HEK293 (cell line): ENCODE data around the gene EPN2.

Experiments used
- CTCF ChIA-PET: fragments of 350-600 bp; formaldehyde crosslinking; extraction: SDS; loops from one replicate; lab custom pipeline; 2021; ENCODE audit warnings: antibody characterized with exemption; lab: Yijun Ruan, JAX
- POLR2A ChIA-PET: fragments of 300-600 bp; formaldehyde crosslinking; extraction: SDS; loops from one replicate; lab custom pipeline; 2020; ENCODE audit warnings: antibody characterized with exemption, inconsistent platforms; lab: Yijun Ruan, JAX
- H3K27ac ChIP-seq: fragments of 200-500 bp; sonication (Bioruptor generic); 2 replicates; pipeline ENCODE4 v1.5.1; 2014; ENCODE audit warnings: low read depth, low read length, control low read depth, inconsistent platforms; ENCODE audit errors: extremely low read depth
- H3K36me3 ChIP-seq, 2 experiments: fragments of 200-500 bp in 1 of 2; sonication (Bioruptor generic) in 1 of 2; 1 replicate in 1 of 2; 2 replicates in 1 of 2; pipeline ENCODE4 v1.5.1; 2014 to 2017; ENCODE audit warnings: inconsistent platforms in 2 of 2, low read length in 2 of 2; ENCODE audit not compliant: control insufficient read depth in 2 of 2, insufficient read depth in 1 of 2
- H3K4me1 ChIP-seq: fragments of 200-500 bp; sonication (Bioruptor generic); 2 replicates; pipeline ENCODE4 v1.5.1; 2014; ENCODE audit warnings: mild to moderate bottlenecking, low read length, inconsistent platforms; ENCODE audit not compliant: control insufficient read depth, insufficient read depth
- H3K4me3 ChIP-seq: 2 replicates; pipeline ENCODE4 v1.5.1; 2011; ENCODE audit warnings: low read depth, mild to moderate bottlenecking, control low read depth, low read length, moderate library complexity
- H3K9me3 ChIP-seq: fragments of 200-500 bp; sonication (Bioruptor generic); 2 replicates; pipeline ENCODE4 v1.5.1; 2014; ENCODE audit warnings: low read depth, low read length, inconsistent platforms; ENCODE audit not compliant: control insufficient read depth, insufficient read depth
- BCL11A ChIP-seq: fragments of 450-650 bp; formaldehyde crosslinking; IDR thresholded peaks from 2 replicates; pipeline ENCODE4 v1.5.1; 2016; ENCODE audit warnings: low read depth, missing biosample characterization, missing genetic modification characterization
- GLIS1 ChIP-seq: fragments of 450-650 bp; formaldehyde crosslinking; IDR thresholded peaks from 2 replicates; pipeline ENCODE4 v1.5.1; 2016; ENCODE audit warnings: missing biosample characterization, missing genetic modification characterization
- HOXC10 ChIP-seq: sonication (generic); formaldehyde crosslinking; IDR thresholded peaks from 2 replicates; pipeline ENCODE4 v1.8.1; 2023; ENCODE audit warnings: mild to moderate bottlenecking, missing genetic modification reagents
- KLF1 ChIP-seq: fragments of 450-650 bp; formaldehyde crosslinking; IDR thresholded peaks from 2 replicates; pipeline ENCODE4 v1.5.1; 2016; ENCODE audit warnings: missing biosample characterization, missing genetic modification characterization
- MYNN ChIP-seq: fragments of 450-650 bp; formaldehyde crosslinking; IDR thresholded peaks from 2 replicates; pipeline ENCODE4 v1.5.1; 2016; ENCODE audit warnings: missing biosample characterization, missing genetic modification characterization, borderline replicate concordance
- SALL2 ChIP-seq: fragments of 450-650 bp; formaldehyde crosslinking; IDR thresholded peaks from 2 replicates; pipeline ENCODE4 v1.5.0; 2017; ENCODE audit warnings: missing biosample characterization, mild to moderate bottlenecking, missing genetic modification characterization, borderline replicate concordance
- SP2 ChIP-seq: fragments of 450-650 bp; formaldehyde crosslinking; IDR thresholded peaks from 2 replicates; pipeline ENCODE4 v1.5.1; 2016; ENCODE audit warnings: missing biosample characterization, missing genetic modification characterization
- YY2 ChIP-seq: fragments of 450-650 bp; formaldehyde crosslinking; IDR thresholded peaks from 2 replicates; pipeline ENCODE4 v1.5.1; 2016; ENCODE audit warnings: missing biosample characterization, missing genetic modification characterization
- ZBTB20 ChIP-seq: fragments of 450-650 bp; formaldehyde crosslinking; IDR thresholded peaks from 2 replicates; pipeline ENCODE4 v1.5.1; 2016; ENCODE audit warnings: missing biosample characterization, missing genetic modification characterization
- ZBTB8A ChIP-seq: fragments of 450-650 bp; formaldehyde crosslinking; IDR thresholded peaks from 2 replicates; pipeline ENCODE4 v1.5.1; 2016; ENCODE audit warnings: missing biosample characterization, missing genetic modification characterization
- ZIC2 ChIP-seq: fragments of 450-650 bp; formaldehyde crosslinking; IDR thresholded peaks from 2 replicates; pipeline ENCODE4 v1.5.1; 2016; ENCODE audit warnings: missing biosample characterization, missing genetic modification characterization
- ZNF140 ChIP-seq: fragments of 450-650 bp; formaldehyde crosslinking; IDR thresholded peaks from 2 replicates; pipeline ENCODE4 v1.5.1; 2016; ENCODE audit warnings: missing biosample characterization, missing genetic modification characterization
- ZNF155 ChIP-seq: fragments of 450-650 bp; formaldehyde crosslinking; IDR thresholded peaks from 2 replicates; pipeline ENCODE4 v1.5.1; 2016; ENCODE audit warnings: missing biosample characterization, missing genetic modification characterization
- ZNF175 ChIP-seq: fragments of 450-650 bp; formaldehyde crosslinking; IDR thresholded peaks from 2 replicates; pipeline ENCODE4 v1.5.1; 2016; ENCODE audit warnings: missing biosample characterization, missing genetic modification characterization
- ZNF23 ChIP-seq: fragments of 450-650 bp; formaldehyde crosslinking; IDR thresholded peaks from 2 replicates; pipeline ENCODE4 v1.5.1; 2016; ENCODE audit warnings: missing biosample characterization, missing genetic modification characterization, borderline replicate concordance
- ZNF394 ChIP-seq: fragments of 450-650 bp; formaldehyde crosslinking; IDR thresholded peaks from 2 replicates; pipeline ENCODE4 v1.5.1; 2016; ENCODE audit warnings: missing biosample characterization, missing genetic modification characterization, mild to moderate bottlenecking, moderate library complexity, borderline replicate concordance
- ZNF423 ChIP-seq: fragments of 450-650 bp; formaldehyde crosslinking; IDR thresholded peaks from 2 replicates; pipeline ENCODE4 v1.5.1; 2016; ENCODE audit warnings: missing biosample characterization, missing genetic modification characterization
- ZNF544 ChIP-seq: fragments of 450-650 bp; formaldehyde crosslinking; IDR thresholded peaks from 2 replicates; pipeline ENCODE4 v1.5.0; 2017; ENCODE audit warnings: missing biosample characterization, missing genetic modification characterization
- ZNF561 ChIP-seq: fragments of 450-650 bp; IDR thresholded peaks from 2 replicates; pipeline ENCODE4 v1.5.1; 2018; ENCODE audit warnings: missing biosample characterization, missing genetic modification characterization, borderline replicate concordance
- ZNF600 ChIP-seq: fragments of 450-650 bp; formaldehyde crosslinking; IDR thresholded peaks from 2 replicates; pipeline ENCODE4 v1.5.1; 2016; ENCODE audit warnings: missing biosample characterization, missing genetic modification characterization
- ZNF621 ChIP-seq: fragments of 450-650 bp; formaldehyde crosslinking; IDR thresholded peaks from 2 replicates; pipeline ENCODE4 v1.5.1; 2017; ENCODE audit warnings: missing biosample characterization, missing genetic modification characterization
- ZNF670 ChIP-seq: fragments of 450-650 bp; formaldehyde crosslinking; IDR thresholded peaks from 2 replicates; pipeline ENCODE4 v1.5.1; 2016; ENCODE audit warnings: missing biosample characterization, missing genetic modification characterization, low read depth
- ZNF777 ChIP-seq: fragments of 450-650 bp; formaldehyde crosslinking; IDR thresholded peaks from 2 replicates; pipeline ENCODE4 v1.5.1; 2017; ENCODE audit warnings: missing biosample characterization, missing genetic modification characterization, borderline replicate concordance
- TF ChIP-seq, protein P1 (sequence below): fragments of 450-650 bp; formaldehyde crosslinking; IDR thresholded peaks from 2 replicates; pipeline ENCODE4 v1.5.1; 2016; ENCODE audit warnings: missing biosample characterization, missing genetic modification characterization
- TF ChIP-seq, protein P2 (sequence below): fragments of 450-650 bp; formaldehyde crosslinking; IDR thresholded peaks from 2 replicates; pipeline ENCODE4 v1.5.1; 2016; ENCODE audit warnings: missing biosample characterization, missing genetic modification characterization, borderline replicate concordance
- TF ChIP-seq, protein P3 (sequence below): IDR thresholded peaks from 2 replicates; pipeline ENCODE4 v1.6.1; 2011; ENCODE audit warnings: mild to moderate bottlenecking, low read depth, low read length, borderline replicate concordance
- TF ChIP-seq, protein P4 (sequence below): fragments of 450-650 bp; formaldehyde crosslinking; IDR thresholded peaks from 2 replicates; pipeline ENCODE4 v1.5.1; 2016; ENCODE audit warnings: missing biosample characterization, missing genetic modification characterization

The EPN2 gene

DNA sequence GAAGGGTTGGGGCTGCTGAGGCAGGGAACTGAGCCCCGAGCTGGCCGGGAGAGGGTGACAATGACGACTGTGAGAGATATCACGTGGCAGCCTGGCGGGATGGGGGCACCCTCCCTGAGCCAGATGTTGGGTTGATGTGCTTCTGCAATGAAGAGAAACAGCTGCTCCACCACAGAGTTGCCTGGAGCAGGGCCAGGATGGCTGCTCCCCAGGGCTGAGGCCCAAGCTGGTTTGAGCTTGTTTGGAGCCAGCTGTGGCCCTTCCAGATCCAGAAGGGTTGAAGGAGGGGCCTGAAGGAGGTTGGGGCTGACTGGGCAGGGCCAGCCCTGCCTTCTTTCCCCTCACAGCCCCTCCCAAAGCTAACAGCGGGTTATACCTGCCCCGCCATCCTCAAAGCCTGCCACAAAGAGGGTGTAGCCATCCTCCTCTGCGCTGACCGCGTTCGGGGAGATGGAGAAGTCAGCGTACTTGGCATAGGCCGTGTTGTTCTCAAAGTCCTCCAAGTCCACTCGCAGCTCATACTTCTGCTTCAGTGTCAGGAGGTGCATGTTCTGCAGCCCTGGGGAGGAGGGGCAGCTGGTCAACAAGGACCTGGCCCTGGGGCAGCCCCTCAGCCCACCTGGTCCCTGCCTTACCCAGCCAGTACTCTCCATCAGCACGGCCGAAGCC, 147.7 kb downstream of the EPN2 start:
- peaks cover 19 to 56% of the 10 kb centered on the region in 2 experiments for H3K36me3 ChIP-seq

More for the DNA sequence above, 147.7 kb downstream of the EPN2 start:
- ChIA-PET CTCF (no interaction called here), POLR2A (interaction anchor here (1.5 to 1.6 kb wide), 2 partner anchors 9 to 20 kb away, joined by 3 to 4 read pairs; no protein-coding TSS in a partner anchor)
- Histone ChIP-seq H3K9me3 (no peaks in the 10 kb centered on the region), H3K27ac (0 out of 2 replicates have a peak overlapping the region, but pooled peaks have one; percentile 31), H3K4me1 (peaks cover 17% of the 10 kb centered on the region), H3K4me3 (no peak overlapping the region)
- TF ChIP-seq YY2 (tag by site-specific recombination): no peak
- no peak for TF ChIP-seq ZNF621 (tag by site-specific recombination)
- peak; percentile 59; the same call in 1 of the 2 replicates for TF ChIP-seq ZIC2 (tag by site-specific recombination)
- TF ChIP-seq, protein P1, sequence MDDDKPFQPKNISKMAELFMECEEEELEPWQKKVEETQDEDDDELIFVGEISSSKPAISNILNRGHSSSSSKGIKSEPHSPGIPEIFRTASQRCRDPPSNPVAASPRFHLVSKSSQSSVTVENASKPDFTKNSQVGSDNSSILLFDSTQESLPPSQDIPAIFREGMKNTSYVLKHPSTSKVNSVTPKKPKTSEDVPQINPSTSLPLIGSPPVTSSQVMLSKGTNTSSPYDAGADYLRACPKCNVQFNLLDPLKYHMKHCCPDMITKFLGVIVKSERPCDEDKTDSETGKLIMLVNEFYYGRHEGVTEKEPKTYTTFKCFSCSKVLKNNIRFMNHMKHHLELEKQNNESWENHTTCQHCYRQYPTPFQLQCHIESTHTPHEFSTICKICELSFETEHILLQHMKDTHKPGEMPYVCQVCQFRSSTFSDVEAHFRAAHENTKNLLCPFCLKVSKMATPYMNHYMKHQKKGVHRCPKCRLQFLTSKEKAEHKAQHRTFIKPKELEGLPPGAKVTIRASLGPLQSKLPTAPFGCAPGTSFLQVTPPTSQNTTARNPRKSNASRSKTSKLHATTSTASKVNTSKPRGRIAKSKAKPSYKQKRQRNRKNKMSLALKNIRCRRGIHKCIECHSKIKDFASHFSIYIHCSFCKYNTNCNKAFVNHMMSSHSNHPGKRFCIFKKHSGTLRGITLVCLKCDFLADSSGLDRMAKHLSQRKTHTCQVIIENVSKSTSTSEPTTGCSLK: no peak
- no peak for TF ChIP-seq BCL11A (tag by site-specific recombination)
- no peak for TF ChIP-seq SALL2 (tag by site-specific recombination)
- peak; percentile 63; the same call in 1 of the 2 replicates for TF ChIP-seq ZNF394 (tag by site-specific recombination)
- TF ChIP-seq ZNF777: no peak
- TF ChIP-seq ZNF155: no peak
- TF ChIP-seq, protein P2, sequence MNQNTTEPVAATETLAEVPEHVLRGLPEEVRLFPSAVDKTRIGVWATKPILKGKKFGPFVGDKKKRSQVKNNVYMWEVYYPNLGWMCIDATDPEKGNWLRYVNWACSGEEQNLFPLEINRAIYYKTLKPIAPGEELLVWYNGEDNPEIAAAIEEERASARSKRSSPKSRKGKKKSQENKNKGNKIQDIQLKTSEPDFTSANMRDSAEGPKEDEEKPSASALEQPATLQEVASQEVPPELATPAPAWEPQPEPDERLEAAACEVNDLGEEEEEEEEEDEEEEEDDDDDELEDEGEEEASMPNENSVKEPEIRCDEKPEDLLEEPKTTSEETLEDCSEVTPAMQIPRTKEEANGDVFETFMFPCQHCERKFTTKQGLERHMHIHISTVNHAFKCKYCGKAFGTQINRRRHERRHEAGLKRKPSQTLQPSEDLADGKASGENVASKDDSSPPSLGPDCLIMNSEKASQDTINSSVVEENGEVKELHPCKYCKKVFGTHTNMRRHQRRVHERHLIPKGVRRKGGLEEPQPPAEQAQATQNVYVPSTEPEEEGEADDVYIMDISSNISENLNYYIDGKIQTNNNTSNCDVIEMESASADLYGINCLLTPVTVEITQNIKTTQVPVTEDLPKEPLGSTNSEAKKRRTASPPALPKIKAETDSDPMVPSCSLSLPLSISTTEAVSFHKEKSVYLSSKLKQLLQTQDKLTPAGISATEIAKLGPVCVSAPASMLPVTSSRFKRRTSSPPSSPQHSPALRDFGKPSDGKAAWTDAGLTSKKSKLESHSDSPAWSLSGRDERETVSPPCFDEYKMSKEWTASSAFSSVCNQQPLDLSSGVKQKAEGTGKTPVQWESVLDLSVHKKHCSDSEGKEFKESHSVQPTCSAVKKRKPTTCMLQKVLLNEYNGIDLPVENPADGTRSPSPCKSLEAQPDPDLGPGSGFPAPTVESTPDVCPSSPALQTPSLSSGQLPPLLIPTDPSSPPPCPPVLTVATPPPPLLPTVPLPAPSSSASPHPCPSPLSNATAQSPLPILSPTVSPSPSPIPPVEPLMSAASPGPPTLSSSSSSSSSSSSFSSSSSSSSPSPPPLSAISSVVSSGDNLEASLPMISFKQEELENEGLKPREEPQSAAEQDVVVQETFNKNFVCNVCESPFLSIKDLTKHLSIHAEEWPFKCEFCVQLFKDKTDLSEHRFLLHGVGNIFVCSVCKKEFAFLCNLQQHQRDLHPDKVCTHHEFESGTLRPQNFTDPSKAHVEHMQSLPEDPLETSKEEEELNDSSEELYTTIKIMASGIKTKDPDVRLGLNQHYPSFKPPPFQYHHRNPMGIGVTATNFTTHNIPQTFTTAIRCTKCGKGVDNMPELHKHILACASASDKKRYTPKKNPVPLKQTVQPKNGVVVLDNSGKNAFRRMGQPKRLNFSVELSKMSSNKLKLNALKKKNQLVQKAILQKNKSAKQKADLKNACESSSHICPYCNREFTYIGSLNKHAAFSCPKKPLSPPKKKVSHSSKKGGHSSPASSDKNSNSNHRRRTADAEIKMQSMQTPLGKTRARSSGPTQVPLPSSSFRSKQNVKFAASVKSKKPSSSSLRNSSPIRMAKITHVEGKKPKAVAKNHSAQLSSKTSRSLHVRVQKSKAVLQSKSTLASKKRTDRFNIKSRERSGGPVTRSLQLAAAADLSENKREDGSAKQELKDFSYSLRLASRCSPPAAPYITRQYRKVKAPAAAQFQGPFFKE (tag by site-specific recombination): no peak
- peak; percentile 11; the same call in 1 of the 2 replicates for TF ChIP-seq ZBTB20
- no peak for TF ChIP-seq ZNF423
- peak; percentile 45; the same call in 1 of the 2 replicates for TF ChIP-seq ZBTB8A (tag by site-specific recombination)
- TF ChIP-seq, protein P3, sequence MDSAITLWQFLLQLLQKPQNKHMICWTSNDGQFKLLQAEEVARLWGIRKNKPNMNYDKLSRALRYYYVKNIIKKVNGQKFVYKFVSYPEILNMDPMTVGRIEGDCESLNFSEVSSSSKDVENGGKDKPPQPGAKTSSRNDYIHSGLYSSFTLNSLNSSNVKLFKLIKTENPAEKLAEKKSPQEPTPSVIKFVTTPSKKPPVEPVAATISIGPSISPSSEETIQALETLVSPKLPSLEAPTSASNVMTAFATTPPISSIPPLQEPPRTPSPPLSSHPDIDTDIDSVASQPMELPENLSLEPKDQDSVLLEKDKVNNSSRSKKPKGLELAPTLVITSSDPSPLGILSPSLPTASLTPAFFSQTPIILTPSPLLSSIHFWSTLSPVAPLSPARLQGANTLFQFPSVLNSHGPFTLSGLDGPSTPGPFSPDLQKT: no peak
- TF ChIP-seq HOXC10: no peak
- TF ChIP-seq SP2 (tag by site-specific recombination): peak; percentile 12; the same call in 1 of the 2 replicates
- no peak for TF ChIP-seq ZNF544
- TF ChIP-seq ZNF561 (tag by site-specific recombination): peak; percentile 24; the same call in 1 of the 2 replicates
- no peak for TF ChIP-seq ZNF23
- TF ChIP-seq, protein P4, sequence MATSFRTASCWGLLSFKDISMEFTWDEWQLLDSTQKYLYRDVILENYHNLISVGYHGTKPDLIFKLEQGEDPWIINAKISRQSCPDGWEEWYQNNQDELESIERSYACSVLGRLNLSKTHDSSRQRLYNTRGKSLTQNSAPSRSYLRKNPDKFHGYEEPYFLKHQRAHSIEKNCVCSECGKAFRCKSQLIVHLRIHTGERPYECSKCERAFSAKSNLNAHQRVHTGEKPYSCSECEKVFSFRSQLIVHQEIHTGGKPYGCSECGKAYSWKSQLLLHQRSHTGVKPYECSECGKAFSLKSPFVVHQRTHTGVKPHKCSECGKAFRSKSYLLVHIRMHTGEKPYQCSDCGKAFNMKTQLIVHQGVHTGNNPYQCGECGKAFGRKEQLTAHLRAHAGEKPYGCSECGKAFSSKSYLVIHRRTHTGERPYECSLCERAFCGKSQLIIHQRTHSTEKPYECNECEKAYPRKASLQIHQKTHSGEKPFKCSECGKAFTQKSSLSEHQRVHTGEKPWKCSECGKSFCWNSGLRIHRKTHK (tag by site-specific recombination): no peak
- peak; percentile 46 for TF ChIP-seq GLIS1 (tag by site-specific recombination)
- no peak for TF ChIP-seq ZNF175
- peak; percentile 59 for TF ChIP-seq KLF1 (tag by site-specific recombination)
- no peak for TF ChIP-seq MYNN (tag by site-specific recombination)
- no peak for TF ChIP-seq ZNF670
- TF ChIP-seq ZNF140 (tag by site-specific recombination): no peak
- TF ChIP-seq ZNF600: 0 out of 2 replicates have a peak, but pooled peaks have one; percentile 19
